Measurements from ENCODE around the gene STRIP2. TPM values are rescaled to one million over a fixed set of nuclear protein-coding genes. Genes with fewer than 3 reads are reported as not detected.

STRIP2 gene
- total and polyA plus RNA-seq, 2 of the 13 experiments (the other 11 are each of a cell fraction or from before 2014, with no cell fraction given): 3.9 to 8.2 TPM

DNA sequence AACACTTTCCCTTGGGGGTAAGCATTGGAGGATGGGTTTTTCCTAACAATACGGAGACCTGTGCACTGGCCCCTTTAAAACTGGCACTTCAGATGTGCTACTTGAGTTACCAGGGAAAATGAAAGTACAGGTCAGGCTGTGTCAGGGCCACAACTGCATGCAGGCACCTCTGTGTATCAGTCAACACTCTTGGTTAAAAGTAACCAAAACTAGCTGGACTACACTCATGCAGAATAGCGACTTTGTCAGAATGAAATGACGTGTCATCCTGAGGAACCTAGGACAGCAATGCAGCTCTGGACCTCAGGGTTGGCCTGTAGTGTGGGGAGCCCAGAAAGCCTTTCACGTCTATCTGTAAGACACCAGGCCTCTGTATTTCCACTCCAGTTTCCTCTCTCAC lies 34.3 kb downstream of the STRIP2 start (continued):
- TF ChIP-seq NRL (CRISPR knock-in tag; IDR thresholded peaks at IDR 0.05; ENCODE audit: borderline replicate concordance) (no peak), ZNF234 (CRISPR knock-in tag; conservative IDR thresholded peaks at IDR 0.05) (no peak), DR1 (CRISPR knock-in tag; IDR thresholded peaks at IDR 0.05) (no peak)

DNA sequence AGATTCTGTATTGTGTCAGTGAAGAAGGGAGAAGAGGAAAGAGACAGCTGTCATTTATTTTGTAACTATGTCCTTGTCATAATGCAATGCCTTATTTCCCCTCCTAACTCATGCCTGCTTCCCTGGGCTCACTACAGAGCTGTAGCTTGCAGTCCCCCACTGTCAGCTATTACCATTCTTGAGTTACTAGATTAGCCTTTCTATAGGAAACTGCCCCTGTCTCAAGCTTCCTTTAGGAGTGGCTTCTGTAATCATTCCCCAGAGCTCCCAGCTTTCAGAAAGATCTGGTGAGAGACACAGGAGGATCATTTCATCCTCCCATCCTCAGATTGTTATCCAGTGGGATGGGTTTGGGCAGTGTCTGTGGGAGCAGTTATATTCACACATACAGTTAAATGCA lies 35.7 kb downstream of the STRIP2 start:
- BruUV-seq (replicated peaks): no TSS peak
- ATAC-seq (no peak), FAIRE-seq (no peak), DNase-seq (ENCODE audit: low spot score) (no peak)
- Histone ChIP-seq H3K27ac (ENCODE audit: extremely low read length, insufficient read depth, low read length) (no peak overlapping the region), H3K4me3 (replicated peaks in 1 of 3; ENCODE audit: insufficient read depth in 1 of 3, low read depth in 2 of 3, low read length in 3 of 3) (no peak overlapping the region), H3K9me3 (ENCODE audit: low read length) (no peaks in the 10 kb centered on the region), H3K9ac (ENCODE audit: insufficient read depth, low read depth, low read length) (no peak overlapping the region), H3K79me2 (ENCODE audit: insufficient read depth, low read length) (no peaks in the 10 kb centered on the region), H3K4me2 (ENCODE audit: low read depth, low read length) (no peak overlapping the region), H4K20me1 (ENCODE audit: insufficient read depth, low read length) (no peaks in the 10 kb centered on the region), H2AFZ (ENCODE audit: low read length) (no peak overlapping the region), H3K27me3 (ENCODE audit: control insufficient read depth in 1 of 2, insufficient read depth in 2 of 2, low read length in 2 of 2) (no peaks in the 10 kb centered on the region), H3K36me3 (replicated peaks in 1 of 2; ENCODE audit: control insufficient read depth in 1 of 2, insufficient read depth in 2 of 2, low read length in 2 of 2) (peaks cover 0 to 4% of the 10 kb centered on the region in 2 experiments; a peak in 1 of 5 replicates), H3K4me1 (ENCODE audit: insufficient read depth, low read length) (no peaks in the 10 kb centered on the region)
- POLR2A ChIA-PET: no interaction called here
- intact Hi-C loops (cut with micrococcal nuclease; ENCODE audit: unreplicated experiment) (no loop called here), in situ Hi-C loops (cut with HindIII; ENCODE audit: extremely low pct_ligation_motif_present, low pct_unique_long_range_greater_than_20kb) (no loop called here)
- CTCF ChIA-PET (ENCODE audit: low intra/inter-chr PET ratio, low total read pairs): no interaction called here
- TF ChIP-seq BCL6 (CRISPR knock-in tag; IDR thresholded peaks at IDR 0.05): no peak
- TF ChIP-seq ZNF776 (CRISPR knock-in tag; IDR thresholded peaks at IDR 0.05): no peak
- no peak for TF ChIP-seq CENPT (CRISPR knock-in tag; IDR thresholded peaks at IDR 0.05; ENCODE audit: low read depth)
- no peak for TF ChIP-seq ZNF232 (CRISPR knock-in tag; IDR thresholded peaks at IDR 0.05; ENCODE audit: borderline replicate concordance)
- TF ChIP-seq, protein P1, sequence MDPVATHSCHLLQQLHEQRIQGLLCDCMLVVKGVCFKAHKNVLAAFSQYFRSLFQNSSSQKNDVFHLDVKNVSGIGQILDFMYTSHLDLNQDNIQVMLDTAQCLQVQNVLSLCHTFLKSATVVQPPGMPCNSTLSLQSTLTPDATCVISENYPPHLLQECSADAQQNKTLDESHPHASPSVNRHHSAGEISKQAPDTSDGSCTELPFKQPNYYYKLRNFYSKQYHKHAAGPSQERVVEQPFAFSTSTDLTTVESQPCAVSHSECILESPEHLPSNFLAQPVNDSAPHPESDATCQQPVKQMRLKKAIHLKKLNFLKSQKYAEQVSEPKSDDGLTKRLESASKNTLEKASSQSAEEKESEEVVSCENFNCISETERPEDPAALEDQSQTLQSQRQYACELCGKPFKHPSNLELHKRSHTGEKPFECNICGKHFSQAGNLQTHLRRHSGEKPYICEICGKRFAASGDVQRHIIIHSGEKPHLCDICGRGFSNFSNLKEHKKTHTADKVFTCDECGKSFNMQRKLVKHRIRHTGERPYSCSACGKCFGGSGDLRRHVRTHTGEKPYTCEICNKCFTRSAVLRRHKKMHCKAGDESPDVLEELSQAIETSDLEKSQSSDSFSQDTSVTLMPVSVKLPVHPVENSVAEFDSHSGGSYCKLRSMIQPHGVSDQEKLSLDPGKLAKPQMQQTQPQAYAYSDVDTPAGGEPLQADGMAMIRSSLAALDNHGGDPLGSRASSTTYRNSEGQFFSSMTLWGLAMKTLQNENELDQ (CRISPR knock-in tag; IDR thresholded peaks at IDR 0.05; ENCODE audit: borderline replicate concordance): no peak
- TF ChIP-seq, protein P2, sequence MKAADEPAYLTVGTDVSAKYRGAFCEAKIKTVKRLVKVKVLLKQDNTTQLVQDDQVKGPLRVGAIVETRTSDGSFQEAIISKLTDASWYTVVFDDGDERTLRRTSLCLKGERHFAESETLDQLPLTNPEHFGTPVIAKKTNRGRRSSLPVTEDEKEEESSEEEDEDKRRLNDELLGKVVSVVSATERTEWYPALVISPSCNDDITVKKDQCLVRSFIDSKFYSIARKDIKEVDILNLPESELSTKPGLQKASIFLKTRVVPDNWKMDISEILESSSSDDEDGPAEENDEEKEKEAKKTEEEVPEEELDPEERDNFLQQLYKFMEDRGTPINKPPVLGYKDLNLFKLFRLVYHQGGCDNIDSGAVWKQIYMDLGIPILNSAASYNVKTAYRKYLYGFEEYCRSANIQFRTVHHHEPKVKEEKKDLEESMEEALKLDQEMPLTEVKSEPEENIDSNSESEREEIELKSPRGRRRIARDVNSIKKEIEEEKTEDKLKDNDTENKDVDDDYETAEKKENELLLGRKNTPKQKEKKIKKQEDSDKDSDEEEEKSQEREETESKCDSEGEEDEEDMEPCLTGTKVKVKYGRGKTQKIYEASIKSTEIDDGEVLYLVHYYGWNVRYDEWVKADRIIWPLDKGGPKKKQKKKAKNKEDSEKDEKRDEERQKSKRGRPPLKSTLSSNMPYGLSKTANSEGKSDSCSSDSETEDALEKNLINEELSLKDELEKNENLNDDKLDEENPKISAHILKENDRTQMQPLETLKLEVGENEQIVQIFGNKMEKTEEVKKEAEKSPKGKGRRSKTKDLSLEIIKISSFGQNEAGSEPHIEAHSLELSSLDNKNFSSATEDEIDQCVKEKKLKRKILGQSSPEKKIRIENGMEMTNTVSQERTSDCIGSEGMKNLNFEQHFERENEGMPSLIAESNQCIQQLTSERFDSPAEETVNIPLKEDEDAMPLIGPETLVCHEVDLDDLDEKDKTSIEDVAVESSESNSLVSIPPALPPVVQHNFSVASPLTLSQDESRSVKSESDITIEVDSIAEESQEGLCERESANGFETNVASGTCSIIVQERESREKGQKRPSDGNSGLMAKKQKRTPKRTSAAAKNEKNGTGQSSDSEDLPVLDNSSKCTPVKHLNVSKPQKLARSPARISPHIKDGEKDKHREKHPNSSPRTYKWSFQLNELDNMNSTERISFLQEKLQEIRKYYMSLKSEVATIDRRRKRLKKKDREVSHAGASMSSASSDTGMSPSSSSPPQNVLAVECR (CRISPR knock-in tag; IDR thresholded peaks at IDR 0.05; ENCODE audit: borderline replicate concordance): no peak
- no peak for TF ChIP-seq POLR2A (IDR thresholded peaks at IDR 0.05; ENCODE audit: insufficient read depth in 1 of 2, low read depth in 2 of 2, low read length in 2 of 2)
- no peak for TF ChIP-seq MTA1 (CRISPR knock-in tag; IDR thresholded peaks at IDR 0.05; ENCODE audit: borderline replicate concordance)
- TF ChIP-seq, protein P3, sequence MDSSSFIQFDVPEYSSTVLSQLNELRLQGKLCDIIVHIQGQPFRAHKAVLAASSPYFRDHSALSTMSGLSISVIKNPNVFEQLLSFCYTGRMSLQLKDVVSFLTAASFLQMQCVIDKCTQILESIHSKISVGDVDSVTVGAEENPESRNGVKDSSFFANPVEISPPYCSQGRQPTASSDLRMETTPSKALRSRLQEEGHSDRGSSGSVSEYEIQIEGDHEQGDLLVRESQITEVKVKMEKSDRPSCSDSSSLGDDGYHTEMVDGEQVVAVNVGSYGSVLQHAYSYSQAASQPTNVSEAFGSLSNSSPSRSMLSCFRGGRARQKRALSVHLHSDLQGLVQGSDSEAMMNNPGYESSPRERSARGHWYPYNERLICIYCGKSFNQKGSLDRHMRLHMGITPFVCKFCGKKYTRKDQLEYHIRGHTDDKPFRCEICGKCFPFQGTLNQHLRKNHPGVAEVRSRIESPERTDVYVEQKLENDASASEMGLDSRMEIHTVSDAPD (CRISPR knock-in tag; IDR thresholded peaks at IDR 0.05): no peak
- no peak for TF ChIP-seq ONECUT2 (CRISPR knock-in tag; IDR thresholded peaks at IDR 0.05)
- no peak for TF ChIP-seq ZNF460 (CRISPR knock-in tag; IDR thresholded peaks at IDR 0.05; ENCODE audit: borderline replicate concordance)
- no peak for TF ChIP-seq NCOA2 (CRISPR knock-in tag; IDR thresholded peaks at IDR 0.05)
- TF ChIP-seq, protein P4, sequence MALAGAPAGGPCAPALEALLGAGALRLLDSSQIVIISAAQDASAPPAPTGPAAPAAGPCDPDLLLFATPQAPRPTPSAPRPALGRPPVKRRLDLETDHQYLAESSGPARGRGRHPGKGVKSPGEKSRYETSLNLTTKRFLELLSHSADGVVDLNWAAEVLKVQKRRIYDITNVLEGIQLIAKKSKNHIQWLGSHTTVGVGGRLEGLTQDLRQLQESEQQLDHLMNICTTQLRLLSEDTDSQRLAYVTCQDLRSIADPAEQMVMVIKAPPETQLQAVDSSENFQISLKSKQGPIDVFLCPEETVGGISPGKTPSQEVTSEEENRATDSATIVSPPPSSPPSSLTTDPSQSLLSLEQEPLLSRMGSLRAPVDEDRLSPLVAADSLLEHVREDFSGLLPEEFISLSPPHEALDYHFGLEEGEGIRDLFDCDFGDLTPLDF (CRISPR knock-in tag; IDR thresholded peaks at IDR 0.05): no peak
